HG02571 (cell line): ENCODE data around the gene WWP2.
A peak's percentile ranks its signal among the peaks of the same experiment; 100 is the strongest.
"Not testable (repeated sequence)": the region's sequence is repeated elsewhere in the genome, so short reads cannot be mapped to it uniquely, and the experiment has no call there.

Source experiments
- ATAC-seq: cut with Tn5 transposase; IDR thresholded peaks from one replicate; pipeline ENCODE4 v1.9.1; 2021; ENCODE audit warnings: mild to moderate bottlenecking, moderate library complexity; ENCODE audit not compliant: unreplicated experiment

The WWP2 gene

DNA sequence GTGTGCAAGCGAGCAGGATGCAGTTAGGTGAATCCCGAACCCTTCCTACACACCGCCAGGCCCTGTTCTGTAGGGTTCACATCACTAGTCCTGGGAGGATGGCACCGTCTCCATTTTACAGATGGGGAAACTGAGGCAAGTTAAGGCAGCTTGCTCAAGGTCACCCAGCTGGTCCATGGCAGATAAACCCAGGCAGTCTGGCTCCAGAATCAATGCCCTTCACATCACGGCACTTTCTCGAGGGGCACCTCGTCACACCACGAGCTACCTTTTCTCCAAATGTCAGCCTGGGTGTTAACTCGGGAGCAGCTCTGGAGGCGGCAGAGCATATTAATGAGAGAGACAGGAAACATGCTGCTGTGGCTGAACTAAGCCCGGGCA, 16.9 kb upstream of the WWP2 start:
- no peak for ATAC-seq

DNA sequence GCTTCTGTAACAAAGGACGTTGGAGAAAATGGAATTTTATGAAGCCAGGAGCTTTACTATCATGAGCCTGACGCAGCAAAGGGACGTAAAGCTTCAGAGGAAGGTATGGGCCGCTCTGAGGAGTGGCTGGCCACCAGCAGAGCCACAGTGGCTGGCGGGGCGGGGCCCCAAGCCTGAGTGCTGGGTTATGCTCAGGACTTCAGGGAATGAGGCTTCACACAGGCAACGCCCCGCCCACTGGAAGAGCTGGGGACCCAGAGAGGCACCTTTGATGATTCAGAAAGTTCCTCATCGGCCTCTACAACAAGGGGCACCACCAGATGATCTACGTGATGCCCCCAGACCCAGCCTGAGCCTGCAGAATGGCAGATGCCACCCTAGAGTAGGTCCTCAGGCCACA, 16.2 kb upstream of the WWP2 start:
- ATAC-seq = no peak

DNA sequence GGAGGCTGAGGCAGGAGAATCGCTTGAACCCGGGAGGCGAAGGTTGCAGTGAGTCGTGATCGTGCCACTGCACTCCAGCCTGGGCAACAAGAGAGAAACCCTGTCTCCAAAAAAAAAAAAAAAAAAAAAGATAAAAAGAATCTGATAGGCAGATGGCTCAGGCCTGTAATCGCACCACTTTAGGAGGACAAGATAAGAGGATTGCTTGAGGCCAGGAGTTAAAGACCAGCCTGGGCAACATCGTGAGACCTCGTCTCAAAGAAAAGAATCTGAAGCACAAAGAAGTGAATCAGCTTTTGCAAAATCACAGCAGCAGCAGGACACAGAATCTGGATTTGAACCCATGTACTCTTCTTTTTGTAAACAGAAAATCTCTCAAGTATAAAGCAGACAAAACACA, 15.0 kb upstream of the WWP2 start:
- ATAC-seq = no peak

DNA sequence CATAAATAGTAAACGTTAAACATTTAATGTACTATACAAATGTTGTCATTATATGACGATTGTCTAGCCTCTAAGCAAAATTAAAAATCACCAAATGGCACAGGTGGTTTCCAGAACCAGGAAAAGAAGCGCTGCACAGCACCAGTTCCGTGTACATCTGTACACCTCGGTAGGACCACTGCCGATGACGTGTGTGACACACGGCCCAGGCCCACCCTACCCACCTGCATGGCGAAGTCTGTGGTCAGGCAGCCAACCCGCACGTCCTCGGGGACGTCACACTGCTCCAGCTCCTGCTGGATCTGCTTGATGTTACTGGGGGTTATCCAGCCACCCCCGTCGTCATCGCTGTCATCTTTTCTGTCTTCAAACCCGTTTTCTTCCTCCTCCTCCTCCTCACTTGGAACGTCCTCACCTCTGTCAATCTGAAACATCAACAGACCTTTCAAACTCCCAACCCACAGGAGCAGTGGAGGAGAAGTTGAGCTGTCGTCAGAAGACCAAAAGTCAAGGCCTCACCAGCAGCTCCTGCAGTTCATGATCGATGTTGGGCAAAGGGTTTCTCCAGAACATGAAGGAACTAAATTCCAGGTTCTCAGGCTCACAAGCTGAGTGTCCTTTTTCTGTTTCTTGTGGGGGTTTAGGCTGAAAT, 13.3 kb upstream of the WWP2 start:
- no peak for ATAC-seq

DNA sequence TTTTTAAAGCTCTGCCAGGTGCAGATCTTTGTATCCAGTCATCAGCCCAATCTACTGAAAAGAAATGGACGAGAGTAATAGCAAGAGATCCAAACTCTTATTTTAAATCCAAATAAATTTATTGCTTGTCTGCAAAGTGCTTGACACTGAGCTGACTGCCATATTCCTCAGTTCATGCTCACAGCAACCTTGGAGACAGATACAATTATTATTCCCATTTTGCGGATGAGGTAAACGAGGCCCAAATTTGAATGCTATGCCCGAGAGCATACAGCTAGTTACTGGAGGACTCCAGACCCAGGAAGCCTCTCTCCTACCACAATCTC, 8.0 kb upstream of the WWP2 start:
- no peak for ATAC-seq

DNA sequence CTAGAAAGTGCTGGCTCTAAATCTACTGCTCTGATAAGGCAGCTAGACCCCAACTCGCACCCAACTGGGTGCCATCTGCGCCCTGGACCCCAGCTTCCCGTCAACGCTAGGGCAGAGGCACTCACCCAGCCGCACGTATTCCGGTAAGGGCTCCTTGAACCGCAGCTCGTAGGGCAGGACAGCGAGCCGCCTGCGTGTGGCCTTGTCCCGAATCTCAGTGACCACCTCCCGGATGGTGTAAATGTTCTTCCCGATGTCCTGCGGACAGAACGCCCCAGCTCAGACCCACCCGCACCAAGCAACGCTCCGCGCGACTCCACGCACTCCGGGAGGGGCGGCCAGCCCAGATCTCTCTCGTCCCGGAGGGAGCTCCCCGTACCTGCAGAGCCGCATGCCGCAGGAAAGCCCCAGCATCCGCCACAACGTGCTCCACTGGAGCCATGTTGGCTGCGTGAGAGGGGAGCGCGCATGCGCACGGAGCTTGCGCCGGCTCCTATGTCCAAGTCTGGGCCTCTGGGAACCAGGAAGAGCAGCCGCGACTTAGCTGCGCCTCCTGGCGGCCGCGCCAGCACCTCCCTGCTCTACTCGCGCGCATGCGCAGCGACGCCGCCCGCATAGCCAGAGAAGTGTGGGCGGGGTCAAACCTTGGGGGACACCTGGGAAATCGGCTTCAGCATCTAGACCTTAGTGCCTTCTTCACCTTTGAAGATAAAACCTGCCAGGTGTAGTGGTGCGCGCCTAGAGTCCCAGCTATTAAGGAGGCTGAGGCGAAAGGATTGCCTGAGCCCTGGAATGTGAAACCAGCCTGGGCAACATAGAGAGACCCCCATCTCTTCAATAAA, 7.4 kb upstream of the WWP2 start, which contains the start of gene NOB1:
TSS of gene NOB1 (minus strand) at position 458 of the 842 bp plus-strand sequence. CDS start at position 442, 16 bp downstream.
- peak; percentile 91 for ATAC-seq

DNA sequence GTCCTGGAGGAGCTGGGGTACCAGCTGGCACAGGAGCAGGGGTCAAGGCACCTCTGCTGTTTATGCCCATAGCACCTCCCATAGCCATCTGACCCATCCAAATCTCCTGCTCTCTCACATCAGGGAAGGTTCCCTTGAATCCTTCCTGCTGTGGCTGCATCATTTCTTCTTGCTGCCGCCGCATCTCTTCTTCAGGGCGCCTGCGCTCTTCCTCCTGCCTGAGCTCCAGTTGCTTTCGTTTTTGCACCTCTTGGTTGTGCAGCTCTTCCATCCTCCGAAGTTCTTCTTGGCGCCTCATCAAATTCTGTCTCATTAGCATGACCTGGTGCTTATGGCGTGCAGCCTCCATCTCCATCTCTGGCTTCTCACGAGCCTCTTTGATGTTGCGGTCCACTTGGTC, 5.4 kb upstream of the WWP2 start:
- ATAC-seq = no peak

DNA sequence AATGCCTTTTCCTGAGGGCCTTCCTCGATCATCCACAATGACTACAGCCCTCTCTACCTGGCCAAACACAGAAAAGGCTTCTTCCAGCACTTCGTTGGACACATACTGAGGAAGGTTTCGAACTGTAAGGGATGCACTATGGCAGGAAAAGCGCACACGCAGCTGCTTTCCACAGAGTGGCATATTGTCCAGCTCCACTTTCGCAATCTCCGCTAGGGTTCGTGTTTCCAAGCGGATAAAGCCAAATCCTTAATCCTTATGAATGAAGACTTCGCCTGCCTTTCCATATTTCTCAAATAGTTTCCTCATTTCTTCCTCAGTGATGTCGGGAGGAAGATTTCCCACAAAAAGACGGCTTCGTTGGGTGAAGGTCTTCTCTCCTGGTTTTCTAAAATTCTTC, 4.8 kb upstream of the WWP2 start:
- ATAC-seq = not testable (repeated sequence)

DNA sequence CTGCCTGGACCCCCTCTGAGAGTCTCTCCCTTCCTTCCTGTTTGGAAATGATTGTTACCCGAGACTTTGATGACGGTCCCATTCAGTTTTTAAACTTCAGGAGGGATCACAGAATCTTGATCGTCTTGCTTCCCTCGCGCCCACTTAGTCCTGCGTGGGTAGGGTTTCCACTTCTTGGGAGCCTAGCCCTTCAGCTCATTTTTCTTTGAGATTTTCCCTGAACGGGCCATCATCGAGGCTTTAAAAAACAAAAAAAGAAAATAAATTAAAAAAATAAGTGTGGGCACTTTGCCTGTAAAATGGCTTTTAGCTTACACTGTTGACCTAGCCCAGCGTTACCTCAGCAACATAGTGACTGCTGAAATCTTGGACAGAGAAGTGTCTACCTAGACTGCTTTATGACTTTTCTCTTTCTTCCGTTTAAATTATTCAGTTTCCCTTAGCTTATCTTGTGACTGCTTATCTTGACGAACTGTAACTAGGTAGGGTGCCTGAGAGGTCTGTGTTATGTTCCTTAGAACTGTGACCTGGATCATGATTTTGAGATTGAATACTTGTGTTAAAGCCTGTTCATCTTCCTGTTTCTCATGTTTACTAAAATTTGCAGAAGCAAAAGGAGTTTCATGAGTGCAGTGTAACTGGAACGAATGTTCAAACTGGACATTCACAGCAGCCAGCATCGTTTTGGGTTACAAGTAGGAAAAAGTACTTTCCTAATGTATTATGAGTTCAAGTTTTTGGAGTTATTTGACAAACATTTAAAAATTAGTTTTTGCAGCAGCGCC, 874 bp downstream of the WWP2 start:
- peak; percentile 10 for ATAC-seq

DNA sequence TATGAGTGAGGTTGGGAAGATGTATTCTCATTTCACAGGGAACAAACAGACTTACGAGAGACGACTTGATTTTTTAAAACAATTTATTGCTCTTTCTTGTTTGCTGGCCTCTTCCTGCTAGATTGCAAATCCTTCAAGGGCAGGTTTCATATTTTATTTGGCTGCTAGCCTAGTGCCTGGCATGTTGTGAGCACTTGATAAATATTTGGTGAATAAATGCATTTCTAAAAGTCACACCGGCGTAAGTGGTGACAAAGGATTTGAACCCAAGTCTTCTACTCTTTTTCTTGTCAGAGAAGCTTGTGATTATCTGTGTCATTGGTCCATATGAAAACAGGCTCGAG, 1.4 kb downstream of the WWP2 start:
- no peak for ATAC-seq

DNA sequence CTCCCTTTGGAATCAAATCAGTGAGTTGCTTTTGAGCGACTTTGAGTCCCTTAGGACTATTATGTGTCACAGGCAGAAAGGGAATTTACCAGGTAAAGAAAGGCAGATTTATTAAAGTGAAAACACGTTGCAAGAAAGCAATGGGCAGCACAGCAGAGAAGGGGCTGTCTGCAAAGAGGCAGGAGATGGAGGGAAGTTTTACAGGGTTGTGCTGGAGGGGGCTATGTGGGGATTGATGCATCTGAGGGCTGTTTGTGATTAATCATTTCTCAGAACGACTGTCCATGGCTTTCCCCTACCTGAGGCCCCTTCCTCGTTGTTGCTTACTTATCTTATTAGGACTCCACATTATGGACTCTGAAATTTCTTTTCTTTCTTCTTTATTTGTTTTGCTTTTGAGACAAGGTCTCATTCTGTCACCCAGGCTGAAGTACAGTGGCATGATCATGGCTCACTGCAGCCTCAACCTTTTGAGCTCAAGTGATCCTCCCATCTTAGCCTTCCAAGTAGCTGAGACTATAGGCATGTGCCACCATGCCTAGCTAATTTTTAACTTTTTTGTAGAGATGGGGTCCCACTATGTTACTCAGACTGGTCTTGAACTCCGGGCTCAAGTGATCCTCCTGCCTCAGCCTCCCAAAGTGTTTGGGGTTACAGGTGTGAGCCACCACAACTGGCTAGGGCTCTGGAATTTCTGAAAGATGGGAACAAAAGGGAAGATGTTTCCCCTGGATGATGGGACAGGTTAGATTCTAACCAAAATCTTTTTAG, 5.5 kb downstream of the WWP2 start:
- ATAC-seq = no peak

DNA sequence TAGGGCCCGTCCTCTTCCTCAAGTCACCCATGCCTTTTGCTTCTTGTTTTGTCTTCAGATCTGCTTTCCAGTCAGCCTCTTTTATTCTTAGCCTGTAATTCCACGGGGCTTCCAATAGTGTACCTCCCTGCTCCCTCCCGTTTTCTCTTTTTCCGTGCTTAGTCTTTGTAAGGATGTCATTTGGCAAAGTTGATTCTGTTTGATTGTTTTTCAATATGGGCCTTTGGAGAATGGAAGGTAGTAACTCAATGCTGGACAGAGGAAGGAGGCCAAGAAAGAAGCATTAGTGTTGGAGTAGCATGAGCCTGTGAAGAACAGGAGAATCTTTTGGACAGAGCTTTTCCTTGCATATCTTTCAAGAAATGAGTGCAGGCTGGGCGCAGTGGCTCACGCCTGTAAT, 6.5 kb downstream of the WWP2 start:
- ATAC-seq = no peak

DNA sequence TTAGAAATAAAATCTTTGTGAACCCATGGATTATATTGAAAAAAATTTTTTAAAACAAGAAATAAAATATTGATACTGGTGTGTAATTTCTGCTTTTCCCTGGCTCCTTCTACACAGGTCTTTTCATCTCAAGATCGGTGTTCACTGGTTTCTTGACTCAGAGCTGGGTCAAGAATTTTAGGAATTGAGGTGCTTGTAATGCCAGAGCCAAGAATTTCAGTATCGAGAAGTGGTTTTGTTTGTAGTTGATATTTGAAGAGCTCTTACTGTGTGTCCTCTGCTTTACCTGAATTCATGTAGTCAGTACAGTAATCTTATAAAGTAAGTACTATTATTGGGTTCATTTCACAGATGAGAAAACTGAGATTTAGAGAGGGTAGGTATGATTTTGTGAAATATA, 7.3 kb downstream of the WWP2 start:
- ATAC-seq = no peak

DNA sequence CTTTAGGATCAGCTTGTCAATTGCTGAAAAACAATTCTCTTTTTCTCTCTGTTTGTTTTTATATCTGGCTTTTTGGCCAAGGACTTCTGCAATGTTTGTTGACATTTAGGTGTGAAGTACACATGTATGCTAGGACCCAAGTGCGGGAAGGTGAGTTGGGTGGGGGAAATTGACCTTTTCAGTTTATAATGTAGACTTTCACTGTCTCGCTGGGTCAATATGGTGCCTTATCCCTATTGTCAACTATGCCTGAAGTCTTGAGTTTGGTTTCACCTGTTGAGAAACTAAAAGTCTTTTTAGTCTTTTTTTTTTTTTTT, 9.5 kb downstream of the WWP2 start:
- no peak for ATAC-seq

DNA sequence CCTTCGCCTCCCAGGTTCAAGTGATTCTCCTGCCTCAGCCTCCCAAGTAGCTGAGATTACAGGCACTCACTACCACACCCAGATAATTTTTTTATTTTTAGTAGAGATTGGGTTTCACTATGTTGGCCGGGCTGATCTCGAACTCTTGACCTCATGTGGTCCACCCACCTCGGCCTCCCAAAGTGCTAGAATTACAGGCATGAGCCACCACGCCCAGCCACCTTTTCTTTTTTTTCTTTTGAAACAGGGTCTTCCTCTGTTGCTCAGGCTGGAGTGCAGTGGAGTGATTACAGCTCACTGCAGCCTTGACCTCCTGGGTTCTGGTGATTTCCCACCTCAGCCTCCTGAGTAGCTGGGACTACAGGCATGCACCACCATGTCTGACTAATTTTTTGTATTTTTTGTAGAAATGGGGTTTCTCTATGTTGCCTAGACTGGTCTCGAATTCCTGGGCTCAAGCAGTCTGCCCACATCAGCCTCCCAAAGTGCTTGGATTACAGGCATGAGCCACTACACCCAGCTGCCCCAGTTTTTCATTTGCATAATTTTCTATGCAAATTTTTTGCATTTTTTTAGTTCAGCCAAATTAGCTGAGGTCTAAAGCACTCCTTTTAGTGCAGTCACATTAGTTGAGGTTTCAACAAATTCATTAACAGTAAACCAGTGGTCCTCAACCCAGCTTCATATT, 11.3 kb downstream of the WWP2 start:
- no peak for ATAC-seq

DNA sequence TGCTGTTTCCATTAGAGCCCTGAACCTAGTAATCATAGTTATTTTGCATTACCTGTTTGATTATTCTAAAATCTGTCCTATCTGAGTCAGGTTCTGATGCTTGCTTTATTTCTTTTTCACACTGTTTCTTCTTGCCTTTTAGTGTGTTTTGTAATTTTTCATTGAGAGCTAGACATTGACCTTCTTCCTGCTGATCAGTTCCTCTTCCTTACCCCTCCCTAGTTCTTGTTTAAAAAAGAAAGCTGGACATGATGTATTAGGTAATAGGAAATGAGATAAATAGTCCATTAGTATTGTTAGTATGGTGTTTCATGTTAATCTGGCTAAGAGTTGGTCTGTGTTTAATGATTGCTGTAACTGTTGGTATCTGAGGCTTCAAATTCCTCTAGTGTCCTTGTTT, 13.4 kb downstream of the WWP2 start:
- ATAC-seq = no peak

DNA sequence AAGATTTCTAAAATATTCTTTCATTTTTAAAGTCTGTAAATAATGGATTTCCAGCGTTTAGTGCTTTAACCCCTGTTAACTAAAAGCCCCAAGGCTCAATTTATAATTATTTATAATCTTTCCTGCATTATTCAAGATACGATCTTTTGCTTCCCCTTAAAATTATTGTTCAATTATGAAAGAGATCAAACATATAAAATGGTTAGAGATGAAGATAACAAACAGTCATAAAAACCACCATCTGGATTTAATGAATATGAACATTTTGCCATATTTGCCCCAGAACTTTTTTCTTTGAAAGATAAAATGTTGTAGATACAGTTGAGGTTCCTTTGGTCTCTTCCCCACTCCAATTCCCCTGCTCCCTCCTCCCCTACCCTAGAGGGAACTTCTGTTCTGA, 17.6 kb downstream of the WWP2 start:
- ATAC-seq = no peak

DNA sequence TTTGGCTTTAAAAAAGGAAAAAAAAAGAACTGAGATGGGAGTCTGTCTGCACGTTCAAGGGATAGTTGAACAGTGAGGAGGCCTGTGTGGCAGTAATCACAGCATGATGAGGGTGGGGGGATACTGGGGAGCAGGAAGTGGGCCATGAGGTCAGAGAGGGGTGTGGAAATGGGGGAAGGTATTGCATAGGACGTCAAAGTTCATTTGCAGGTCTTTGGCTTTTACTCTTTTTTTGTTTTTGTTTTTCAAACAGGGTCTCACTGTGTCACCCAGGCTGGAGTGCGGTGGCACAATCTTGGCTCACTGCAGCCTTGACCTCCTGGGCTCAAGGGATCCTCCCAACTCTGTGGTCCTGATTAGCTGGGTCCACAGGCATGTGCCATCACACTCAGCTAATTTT, 19.0 kb downstream of the WWP2 start:
- ATAC-seq = no peak

DNA sequence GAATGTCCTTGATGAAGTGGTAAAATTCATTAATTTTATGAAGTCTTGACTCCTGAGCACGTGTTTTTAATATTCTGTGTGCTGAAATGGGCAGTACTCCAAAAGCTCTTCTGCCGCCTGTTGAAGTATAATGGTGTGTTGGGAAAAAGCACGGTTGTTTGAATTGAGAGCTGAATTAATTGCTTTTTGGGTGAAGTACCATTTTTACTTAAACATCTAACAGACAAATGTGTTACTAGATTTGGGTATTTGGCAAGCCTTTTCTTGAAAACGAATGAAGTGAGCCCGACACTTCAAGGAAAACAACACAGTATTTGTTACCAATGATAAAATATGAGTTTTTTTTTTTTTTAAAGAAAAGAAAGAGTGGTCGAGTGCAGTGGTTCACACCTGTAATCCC, 22.5 kb downstream of the WWP2 start:
- ATAC-seq = no peak

DNA sequence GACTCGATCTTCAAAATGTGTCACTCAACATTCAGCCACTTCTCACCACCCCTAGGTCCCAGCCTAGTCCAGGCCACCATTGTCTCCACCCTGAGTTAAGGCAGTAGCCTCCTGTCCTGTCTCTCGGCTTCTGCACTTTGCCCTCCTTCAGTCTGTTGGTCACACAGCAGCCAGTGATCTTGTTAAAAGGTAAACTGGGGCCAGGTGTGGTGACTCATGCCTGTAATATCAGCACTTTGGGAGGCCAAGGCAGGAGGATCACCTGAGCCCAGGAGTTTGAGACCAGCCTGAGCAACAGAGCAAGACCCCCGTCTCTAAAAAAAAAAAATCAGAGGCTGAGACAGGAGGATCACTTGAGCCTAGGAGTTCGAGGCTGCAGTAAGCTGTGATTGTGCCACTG, 25.8 kb downstream of the WWP2 start:
- ATAC-seq = no peak

DNA sequence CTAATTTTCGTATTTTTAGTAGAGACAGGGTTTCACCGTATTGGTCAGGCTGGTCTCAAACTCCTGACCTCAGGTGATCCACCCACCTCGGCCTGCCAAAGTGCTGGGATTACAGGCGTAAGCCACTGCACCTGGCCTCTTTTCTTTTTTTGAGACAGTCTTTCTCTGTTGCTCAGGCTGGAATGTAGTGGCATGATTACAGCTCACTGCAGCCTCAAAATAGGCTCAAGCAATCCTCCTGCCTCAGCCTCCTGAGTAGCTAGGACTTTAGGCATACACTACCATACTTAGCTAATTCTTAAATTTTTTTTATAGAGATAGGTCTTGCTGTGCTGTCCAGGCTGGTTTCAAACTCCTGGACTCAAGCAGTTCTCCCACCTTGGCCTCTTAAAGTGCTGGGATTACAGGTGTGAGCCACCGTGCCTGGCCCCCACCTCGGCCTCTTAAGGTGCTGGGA, 29.3 kb downstream of the WWP2 start:
- ATAC-seq = not testable (repeated sequence)
